ENCODE results near the gene CMSS1. TPM values are rescaled to one million over a fixed set of nuclear protein-coding genes. Genes with fewer than 3 reads are reported as not detected.

Gene CMSS1
- total RNA-seq, 4 donors from 2014 or later, result 1.8 to 41.2 (median 17.0) TPM

DNA sequence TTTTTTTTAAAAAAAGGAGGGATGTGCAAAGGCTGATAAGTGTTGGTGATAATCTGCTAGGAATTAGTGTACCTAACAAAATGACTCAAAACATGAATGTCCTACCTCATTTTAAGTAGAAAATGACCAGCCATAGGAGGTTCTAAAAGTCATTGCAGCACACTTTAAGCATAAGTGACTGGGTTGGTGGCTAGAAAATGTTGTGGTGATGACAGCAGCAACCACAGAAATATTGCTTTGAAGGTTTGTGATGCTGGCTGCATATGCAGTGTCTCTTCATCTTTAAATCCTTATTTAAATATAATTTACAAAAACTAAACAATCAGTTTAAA lies 55.2 kb downstream of the CMSS1 start:
- no peaks in the 10 kb centered on the region for H3K36me3 ChIP-seq
- no peak for DNase-seq
- intact Hi-C loops (cut with DNase I; ENCODE audit: low total_unique reads), result no loop called here
- H3K4me3 ChIP-seq, result peak overlapping the region; percentile 58 to 84
- TF ChIP-seq POLR2A (IDR thresholded peaks at IDR 0.05), result no peak
- TF ChIP-seq, protein P1, sequence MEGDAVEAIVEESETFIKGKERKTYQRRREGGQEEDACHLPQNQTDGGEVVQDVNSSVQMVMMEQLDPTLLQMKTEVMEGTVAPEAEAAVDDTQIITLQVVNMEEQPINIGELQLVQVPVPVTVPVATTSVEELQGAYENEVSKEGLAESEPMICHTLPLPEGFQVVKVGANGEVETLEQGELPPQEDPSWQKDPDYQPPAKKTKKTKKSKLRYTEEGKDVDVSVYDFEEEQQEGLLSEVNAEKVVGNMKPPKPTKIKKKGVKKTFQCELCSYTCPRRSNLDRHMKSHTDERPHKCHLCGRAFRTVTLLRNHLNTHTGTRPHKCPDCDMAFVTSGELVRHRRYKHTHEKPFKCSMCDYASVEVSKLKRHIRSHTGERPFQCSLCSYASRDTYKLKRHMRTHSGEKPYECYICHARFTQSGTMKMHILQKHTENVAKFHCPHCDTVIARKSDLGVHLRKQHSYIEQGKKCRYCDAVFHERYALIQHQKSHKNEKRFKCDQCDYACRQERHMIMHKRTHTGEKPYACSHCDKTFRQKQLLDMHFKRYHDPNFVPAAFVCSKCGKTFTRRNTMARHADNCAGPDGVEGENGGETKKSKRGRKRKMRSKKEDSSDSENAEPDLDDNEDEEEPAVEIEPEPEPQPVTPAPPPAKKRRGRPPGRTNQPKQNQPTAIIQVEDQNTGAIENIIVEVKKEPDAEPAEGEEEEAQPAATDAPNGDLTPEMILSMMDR (IDR thresholded peaks at IDR 0.05), result no peak
- peaks cover 0 to 18% of the 10 kb centered on the region in 2 donors for H3K4me1 ChIP-seq
- H3K27ac ChIP-seq, result peak overlapping the region; percentile 95 to 98
- H3K27me3 ChIP-seq, result no peaks in the 10 kb centered on the region
- H3K9me3 ChIP-seq, result no peaks in the 10 kb centered on the region

DNA sequence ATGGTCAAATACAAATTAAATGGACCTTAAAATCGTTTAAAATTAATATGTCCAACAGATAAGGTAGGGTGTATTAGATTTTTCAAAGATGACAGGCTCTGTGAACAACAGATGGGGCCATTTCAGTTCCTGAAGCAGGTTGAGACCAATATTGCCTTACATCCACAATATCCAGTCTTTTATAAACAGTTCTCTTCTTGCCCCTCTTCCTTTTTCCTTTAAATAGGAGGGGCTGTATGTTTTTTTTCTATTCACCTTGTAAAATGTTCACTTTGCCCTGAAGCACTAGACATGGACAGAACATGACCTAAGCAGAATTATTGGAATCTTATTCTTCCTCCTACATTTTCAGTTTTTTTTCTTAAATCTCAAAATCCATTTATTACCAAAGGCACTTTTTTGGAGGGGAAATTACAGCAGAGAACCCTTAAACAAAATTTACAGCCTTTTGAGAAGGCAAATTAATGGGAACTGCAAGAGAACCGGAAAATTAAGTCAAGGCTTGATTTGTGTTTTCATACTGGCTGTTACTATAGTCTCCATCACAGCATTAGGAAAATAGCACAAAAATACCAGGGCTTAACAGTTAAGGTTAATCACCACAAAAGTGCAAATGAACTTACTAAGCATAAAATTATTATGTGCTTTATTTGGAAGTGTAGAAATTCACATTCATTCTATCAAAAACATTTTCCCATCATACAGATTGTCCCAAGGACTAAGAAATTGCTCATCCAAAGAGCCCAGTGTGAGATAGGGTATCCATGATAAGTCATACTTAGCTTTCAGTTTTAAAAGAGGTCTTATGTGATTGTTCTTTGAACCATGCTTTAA lies 55.8 kb downstream of the CMSS1 start:
- TF ChIP-seq POLR2A (IDR thresholded peaks at IDR 0.05), result no peak
- TF ChIP-seq, protein P1 (IDR thresholded peaks at IDR 0.05), result no peak
- peaks cover 0 to 12% of the 10 kb centered on the region in 2 donors for H3K4me1 ChIP-seq
- H3K36me3 ChIP-seq, result no peaks in the 10 kb centered on the region
- H3K27me3 ChIP-seq, result no peaks in the 10 kb centered on the region
- intact Hi-C loops (cut with DNase I; ENCODE audit: low total_unique reads), result no loop called here
- no peaks in the 10 kb centered on the region for H3K9me3 ChIP-seq
- no peak for DNase-seq
- H3K4me3 ChIP-seq, result peak overlapping the region; percentile 58 to 84
- H3K27ac ChIP-seq, result peak overlapping the region; percentile 95 to 98

- Histone ChIP-seq H3K4me3 (peak overlapping the region; percentile 58 to 84), H3K27me3 (no peaks in the 10 kb centered on the region), H3K27ac (peak overlapping the region; percentile 95 to 98), H3K36me3 (no peaks in the 10 kb centered on the region), H3K4me1 (peaks cover 0 to 8% of the 10 kb centered on the region in 2 donors), H3K9me3 (no peaks in the 10 kb centered on the region)
- TF ChIP-seq, protein P1 (IDR thresholded peaks at IDR 0.05), result no peak
- no peak for TF ChIP-seq POLR2A (IDR thresholded peaks at IDR 0.05)
- intact Hi-C loops (cut with DNase I; ENCODE audit: low total_unique reads), result no loop called here
- DNase-seq, result no peak
These were observed 56.8 kb downstream of the CMSS1 start for GRCh38 chr3:99874237-99875002.

DNA sequence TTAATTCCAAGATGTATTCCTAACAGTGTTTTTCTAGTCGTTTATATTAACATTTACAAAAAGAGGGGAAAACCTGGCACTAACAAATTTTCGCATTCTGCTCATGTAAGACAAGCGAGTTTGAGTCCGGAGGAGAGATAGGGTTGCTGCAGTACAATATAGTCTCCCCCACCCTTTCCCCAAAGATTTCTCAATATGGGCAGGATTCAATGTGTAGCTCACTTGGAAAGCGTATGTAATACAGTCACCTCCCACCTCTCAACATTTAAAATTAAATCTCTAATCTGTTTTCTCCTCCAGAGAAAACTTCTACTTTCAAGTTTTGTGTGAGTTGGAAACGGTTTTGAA lies 57.9 kb downstream of the CMSS1 start:
- H3K36me3 ChIP-seq, result no peaks in the 10 kb centered on the region
- H3K27me3 ChIP-seq, result no peaks in the 10 kb centered on the region
- peak overlapping the region; percentile 58 to 84 for H3K4me3 ChIP-seq
- TF ChIP-seq, protein P1 (IDR thresholded peaks at IDR 0.05), result no peak
- TF ChIP-seq POLR2A (IDR thresholded peaks at IDR 0.05), result no peak
- DNase-seq, result no peak
- H3K4me1 ChIP-seq, result peaks cover 0 to 2% of the 10 kb centered on the region in 2 donors
- H3K9me3 ChIP-seq, result no peaks in the 10 kb centered on the region
- H3K27ac ChIP-seq, result peak overlapping the region; percentile 95 to 98
- intact Hi-C loops (cut with DNase I; ENCODE audit: low total_unique reads), result no loop called here

All from uterus (tissue), 4 donors.